GM19239 (cell line): ENCODE results near the gene PPP6R3.
A peak's percentile ranks its signal among the peaks of the same experiment; 100 is the strongest.

Source experiments
- DNase-seq: peaks from one replicate; pipeline ENCODE4 v3.0.0; 2011; ENCODE audit warnings: low spot score; ENCODE audit not compliant: insufficient read length
- FAIRE-seq: peaks from 2 replicates; lab custom pipeline; 2011; peaks lifted over from hg19 to GRCh38; lab: Jason Lieb, UNC

PPP6R3 gene

DNA sequence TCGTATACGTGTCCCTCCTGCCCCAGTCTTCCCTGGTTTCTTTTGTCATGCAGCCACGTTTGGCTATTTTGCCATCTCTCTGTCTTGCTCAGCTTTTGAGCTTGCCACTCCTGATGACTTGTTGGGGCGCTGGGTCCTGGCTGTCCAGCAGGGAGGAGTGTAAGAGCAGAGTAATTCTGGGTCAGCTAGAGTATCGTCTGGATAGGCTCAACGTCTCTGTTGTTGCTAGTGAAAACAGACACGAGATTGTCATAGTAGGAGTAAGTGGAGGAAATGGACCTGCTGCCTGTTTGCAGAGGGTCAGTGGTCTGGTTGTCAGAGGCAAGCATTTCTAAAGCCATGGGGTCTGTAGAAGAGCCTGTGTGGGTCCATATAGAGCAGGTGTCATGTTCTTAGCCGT, 83.0 kb downstream of the PPP6R3 start:
- DNase-seq (no peak), FAIRE-seq (no peak)

DNA sequence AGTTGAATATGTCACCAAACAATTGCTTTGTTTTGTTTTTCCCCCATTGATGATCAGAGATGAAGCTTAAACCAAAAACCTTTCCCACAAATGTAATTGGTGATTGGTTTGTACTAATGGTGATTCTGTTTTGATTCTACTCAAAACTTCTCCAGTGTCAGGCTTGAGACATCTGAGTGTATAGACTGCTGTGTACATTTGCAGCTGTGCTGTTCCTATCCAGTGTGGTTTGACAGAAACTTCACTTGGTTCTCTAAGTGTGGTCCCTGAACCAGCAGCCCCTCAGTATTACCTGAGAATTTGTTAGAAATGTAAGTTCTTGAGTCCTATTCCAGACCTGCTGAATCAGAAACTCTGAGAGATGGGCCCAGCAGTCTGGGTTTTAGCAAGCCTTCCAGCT, 84.8 kb downstream of the PPP6R3 start:
- FAIRE-seq, result no peak
- no peak for DNase-seq

DNA sequence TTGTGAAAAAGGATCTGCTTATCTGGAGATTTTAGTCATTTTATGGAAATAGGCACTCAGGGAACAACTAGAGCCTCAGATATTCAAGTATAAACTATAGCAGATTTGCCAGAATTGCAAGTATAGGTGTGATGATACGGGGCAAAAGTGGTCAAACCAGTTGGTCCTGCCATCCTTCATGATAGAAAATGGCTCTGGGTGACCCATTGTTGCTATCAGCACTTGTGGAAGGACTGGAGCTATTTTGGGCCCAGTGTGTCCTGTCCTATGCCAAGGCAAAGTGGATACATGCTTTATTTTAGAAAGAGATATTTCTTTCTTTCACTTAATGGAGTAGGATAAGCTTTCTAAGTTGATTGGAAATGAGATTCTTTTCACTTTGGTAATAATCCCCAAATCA, 85.2 kb downstream of the PPP6R3 start:
- FAIRE-seq, result no peak
- no peak for DNase-seq

DNA sequence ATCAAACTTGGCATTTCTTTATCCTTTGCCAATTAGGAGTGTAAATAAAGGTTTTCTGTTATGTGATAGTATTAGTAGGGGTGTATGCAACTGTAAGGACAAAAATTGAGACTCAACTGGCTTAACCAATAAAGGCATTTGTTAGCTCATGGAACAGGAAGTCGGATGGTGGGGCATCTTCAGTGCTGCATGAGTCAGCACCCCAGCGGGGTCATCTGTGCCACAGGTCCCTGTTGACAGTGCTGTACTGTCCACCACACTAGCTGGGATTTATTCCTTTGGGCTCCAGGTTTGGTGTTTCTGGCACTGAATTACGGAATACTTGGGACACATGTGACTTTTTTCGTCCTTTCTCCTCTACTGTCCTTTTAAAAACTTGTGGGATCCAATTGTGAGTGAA, 86.0 kb downstream of the PPP6R3 start:
- DNase-seq, result no peak
- FAIRE-seq, result no peak

DNA sequence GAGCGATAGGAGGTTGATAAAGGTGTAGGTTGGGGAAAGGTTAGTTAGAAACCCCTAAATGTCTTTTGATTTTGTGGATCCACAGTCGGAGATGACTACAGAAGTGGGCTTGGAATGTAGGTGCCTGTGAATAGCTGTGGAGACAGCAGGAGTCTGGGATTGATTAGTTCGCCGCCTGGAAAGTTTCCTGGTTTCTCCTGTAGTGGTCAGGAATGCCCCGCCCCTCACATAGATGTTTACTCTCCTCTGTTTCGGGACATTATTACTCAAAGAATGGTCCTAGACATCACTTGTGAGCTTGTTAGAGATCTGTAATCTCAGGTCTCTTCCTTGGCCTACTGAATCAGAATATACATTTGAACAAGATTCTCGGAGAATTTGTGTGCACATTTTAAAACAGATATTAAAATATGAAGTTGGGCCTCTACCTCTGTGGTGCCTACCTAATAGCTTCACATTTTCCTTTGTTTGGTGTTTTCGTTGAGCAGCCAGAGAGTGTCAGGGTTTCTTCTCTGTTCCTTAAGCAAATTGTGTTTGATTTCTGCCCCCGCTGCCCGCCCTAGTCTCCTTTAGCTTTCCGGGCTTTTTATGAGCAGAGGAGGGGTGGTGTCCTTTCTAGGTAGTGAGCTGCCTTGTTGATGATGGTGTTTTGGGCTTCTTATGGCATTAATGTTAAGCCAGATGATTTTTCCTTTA, 89.4 kb downstream of the PPP6R3 start:
- FAIRE-seq (no peak), DNase-seq (no peak)

DNA sequence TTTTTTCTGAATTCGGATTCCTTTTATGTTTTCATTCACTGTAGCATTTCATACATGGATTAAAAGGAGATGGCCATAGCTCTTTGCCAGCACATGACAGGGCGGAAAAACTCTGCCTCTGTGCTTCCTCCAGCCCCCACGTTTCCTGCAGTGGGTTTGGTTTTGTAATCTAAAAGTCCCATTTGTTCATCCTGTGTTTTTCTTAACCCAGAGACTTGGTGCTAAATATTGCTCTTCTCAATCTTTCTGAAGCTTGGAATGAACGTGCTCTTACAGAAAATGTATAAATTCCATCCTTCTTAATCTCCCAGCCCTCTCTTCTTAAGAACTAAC, 89.9 kb downstream of the PPP6R3 start:
- FAIRE-seq (no peak), DNase-seq (no peak)

DNA sequence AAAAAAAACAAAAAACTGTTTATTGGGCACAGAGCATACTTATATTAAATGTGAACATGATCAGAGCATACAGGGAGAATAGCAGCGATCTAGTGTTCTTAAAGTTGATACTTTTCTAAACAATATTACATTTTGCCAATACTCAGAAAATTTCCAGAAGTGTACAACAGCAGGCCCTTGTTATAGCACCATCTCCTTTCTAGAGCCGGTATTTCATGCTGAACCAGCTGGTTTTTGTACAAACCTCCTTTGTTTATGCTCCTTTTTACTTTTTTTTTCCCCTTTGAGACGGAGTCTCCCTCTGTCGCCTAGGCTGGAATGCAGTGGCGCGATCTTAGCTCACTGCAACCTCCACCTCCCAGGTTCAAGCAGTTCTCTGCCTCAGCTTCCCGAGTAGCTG, 90.7 kb downstream of the PPP6R3 start:
- FAIRE-seq (no peak), DNase-seq (no peak)

DNA sequence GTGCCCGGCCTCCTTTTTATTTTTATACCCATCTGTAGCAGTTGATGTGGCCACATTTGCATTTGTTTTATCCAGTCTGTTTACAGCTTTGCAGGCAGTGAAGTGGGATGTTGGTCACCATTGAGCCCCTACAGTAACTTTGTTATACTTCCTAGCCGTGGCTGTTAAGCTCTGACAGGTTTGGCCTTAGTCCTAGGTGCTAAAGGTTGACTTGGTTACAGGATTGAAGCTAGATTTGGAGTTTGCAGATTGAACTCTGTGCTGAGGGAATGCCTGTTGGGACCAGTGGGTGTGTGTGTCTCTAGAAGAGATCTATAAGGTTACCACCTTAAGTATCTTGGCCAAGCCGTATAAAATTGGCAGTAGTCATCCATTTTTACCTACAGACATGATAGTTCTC, 91.2 kb downstream of the PPP6R3 start:
- FAIRE-seq, result no peak
- no peak for DNase-seq

DNA sequence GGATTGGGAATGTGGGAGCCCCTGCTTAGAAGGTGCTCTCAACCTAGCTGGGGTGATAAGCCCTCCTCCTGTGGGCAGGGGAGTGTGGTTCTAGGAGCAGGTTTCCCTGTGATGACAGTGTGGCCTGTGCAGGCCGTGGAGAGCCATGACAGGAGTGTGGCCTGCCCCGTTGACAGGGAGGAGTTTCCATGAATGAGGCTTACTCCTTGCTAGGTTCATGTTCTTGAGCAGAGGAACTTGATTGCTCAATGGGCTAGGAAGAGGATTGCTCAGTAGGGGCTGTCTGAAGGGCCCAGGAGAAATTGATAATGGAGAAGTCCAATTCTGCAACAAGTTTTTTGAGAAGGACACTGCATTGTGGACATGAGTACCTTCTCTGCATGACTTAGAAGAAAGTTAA, 92.0 kb downstream of the PPP6R3 start:
- no peak for FAIRE-seq
- DNase-seq, result no peak

DNA sequence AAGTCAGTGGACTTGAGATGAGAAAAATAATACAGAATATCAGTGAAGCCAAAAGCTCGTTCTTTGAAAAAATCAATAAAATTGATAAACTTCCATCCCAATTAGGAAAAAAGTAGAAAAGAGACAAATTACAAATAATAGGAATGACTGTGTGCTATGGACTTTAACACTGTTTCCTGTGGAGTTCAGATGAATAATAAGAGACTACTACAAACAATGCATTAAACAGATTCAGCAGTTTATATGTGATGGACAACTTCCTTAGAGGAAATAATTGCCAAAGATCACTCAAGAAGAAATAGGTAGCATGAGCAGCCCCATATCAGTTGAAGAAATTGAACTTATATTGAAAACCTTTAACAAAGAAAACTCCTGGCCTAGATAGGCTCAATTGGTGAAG, 99.7 kb downstream of the PPP6R3 start:
- DNase-seq, result no peak
- peak; percentile 70 for FAIRE-seq

DNA sequence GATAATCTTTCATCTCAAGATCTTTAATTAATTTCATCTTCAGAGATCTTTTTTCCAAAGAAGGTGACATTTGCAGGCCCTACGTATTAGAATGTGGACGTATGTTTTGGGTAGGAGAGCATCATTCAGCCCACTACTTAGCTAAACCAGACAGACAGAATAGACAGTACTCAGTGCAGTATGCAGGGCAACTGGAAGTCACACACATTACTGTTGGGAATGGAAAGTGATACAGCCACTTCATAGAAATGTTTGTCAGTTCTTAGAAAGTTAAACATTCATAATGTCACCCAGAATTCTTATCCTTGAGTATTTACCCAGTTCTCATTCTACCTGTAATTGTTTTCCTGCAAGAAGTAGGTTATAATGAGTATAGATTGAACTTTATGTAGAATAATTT, 102.9 kb downstream of the PPP6R3 start:
- no peak for DNase-seq
- no peak for FAIRE-seq

DNA sequence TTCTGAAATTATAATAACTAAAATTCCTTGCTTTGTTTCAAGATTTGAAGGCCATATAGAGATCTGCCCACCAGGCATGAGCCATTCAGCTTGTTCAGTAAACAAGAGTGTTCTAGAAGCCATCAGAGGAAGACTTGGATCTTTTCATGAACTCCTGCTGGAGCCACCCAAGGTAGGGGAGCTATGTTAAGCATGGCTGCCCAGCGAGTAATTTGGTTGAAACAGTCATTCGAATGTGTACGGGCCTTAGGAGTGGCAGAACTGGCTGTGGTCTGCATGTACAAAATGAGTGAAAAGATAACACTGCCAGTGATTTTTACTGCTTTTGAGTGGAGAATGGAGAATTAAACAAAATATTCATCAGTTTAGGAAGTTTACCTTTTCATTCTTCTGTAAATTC, 103.7 kb downstream of the PPP6R3 start:
- DNase-seq (no peak), FAIRE-seq (no peak)

DNA sequence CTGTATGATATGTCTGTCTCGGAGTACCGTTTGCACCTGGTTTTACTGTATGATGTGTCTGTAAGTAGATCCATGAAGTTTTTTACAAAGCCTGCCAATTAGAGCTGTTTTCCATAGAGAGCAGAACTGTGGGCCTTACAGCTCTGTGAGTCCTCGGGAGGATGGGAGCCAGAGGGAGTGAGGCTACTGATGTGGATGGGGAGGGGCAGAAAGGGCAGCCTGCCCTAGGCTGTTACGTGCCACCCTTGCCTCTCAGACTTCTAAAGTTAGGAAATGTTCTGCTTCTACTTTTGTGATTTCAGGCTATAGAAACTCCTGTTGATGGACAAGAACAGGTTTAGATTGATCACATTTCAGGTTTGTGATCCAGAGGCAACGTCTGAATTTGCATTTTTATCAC, 105.2 kb downstream of the PPP6R3 start:
- no peak for FAIRE-seq
- DNase-seq, result no peak

DNA sequence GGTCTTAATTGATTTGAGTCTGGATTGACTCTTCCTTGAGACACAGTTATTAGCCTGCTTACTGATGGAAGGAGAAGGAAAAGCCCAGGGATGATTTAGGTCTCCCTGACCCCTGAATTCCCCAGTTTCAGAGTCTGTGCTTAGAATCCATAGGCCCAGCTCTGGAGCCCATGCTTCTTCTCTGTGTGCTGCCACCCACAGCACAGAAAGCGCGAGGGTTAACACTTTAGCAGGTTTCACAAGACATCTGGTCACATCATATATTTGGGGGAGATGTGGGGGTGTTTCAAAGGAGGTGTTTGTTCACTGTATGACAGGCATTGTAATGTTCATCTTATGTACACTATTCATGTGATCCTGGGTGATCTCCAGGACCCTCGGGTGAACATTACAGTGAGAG, 107.0 kb downstream of the PPP6R3 start:
- DNase-seq (no peak), FAIRE-seq (no peak)

DNA sequence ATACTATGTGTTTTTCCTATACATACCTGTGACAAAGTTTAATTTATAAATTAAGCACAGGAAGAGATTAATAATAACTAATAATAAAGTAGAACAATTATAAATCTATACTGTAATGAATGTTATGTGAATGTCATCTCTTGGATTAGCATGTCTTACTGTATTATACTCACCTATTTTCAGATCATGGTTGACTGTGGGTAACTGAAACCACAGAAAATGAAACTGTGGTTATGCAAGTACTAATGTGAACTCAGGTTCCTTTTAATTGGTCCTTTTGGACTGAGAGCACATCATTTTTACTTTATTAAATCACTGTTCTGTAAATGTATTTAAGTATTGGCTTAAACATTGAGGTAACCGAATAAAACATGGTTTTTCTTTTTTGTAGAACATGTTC, 108.8 kb downstream of the PPP6R3 start:
- DNase-seq, result no peak

DNA sequence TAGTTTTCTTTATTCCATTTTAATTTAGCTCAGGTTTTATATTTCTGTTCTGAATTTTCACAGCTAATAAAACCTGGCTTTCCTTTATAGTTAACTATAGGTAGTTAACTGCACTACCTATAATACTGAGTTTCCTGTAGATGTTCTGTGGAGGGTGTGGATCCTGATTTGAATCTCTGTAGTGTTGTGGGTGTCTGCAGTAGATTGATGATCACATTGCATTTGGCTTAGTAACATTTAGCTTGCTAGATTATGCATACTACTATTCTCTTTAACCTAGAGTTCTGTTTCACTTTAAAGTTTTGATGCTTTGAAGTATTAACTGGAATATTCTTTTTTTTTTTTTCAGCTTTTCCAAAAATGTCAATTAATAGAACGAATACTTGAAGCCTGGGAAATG, 110.1 kb downstream of the PPP6R3 start:
- DNase-seq (no peak), FAIRE-seq (no peak)

More for the DNA sequence above, 108.8 kb downstream of the PPP6R3 start:
- no peak for FAIRE-seq

DNA sequence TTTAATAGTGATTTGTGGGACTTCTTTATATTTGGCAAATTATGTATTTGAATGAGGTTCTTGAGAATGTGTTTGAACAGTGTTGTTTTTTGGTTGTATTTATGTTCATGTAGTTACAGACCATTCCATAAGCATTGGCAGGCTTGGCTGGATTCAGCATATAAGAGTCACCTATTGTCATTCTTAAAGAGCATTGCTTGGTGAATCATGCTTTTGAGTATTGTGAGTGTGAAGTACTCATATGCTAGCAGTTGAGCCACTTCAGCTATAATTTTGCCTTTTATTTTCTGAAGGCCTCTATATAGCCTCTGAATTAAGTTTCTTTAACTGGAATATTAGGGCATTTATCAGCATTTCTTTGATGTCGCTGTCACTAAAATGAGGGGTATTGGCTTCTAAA, 113.8 kb downstream of the PPP6R3 start:
- DNase-seq (no peak), FAIRE-seq (no peak)

DNA sequence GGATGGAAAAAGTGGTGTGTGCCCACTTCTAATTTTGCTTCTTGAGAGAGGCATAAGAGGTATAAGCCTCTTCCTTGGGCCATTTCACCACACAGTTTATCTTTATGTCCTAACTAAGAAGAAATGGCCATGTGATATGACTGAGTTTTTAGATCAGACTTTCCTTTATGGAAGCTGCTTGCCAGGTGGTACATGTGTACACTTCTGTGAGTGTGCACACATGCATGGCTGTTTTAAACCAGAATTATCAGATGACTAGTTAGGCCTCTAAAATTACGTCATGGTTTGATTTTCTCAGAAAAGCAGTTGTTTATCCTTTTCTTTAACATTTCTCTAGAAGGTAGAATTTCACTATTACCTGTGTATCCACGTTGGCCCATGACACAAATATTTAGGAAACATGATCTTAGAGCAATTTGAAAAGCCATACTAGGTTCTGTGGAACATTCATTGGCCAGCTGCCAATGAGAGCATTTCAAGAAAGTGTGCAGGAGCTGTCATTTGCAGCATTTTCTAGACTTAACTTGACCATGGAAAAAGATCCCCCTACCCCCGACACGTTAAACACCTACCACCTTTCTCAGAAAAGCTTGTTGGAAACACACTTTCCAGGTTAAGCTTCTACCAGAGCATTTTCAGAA, 114.6 kb downstream of the PPP6R3 start:
- no peak for FAIRE-seq
- no peak for DNase-seq

DNA sequence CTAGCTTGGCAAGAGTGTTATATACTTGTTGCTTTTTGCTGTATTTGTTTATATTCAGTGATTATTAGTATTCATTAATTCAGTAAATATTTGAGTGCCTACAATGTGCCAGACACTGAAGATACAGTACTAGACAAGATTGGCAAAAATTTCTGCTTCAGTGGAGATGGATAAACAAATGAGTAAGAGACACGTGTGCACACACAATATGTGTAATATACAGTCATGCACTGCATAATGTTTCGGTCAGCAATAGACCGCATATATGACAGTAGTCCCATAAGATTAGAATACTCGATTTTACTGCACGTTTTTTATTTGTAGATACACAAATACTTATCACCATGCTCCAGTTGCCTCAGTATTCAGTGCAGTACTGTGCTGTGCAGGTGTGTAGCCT, 118.9 kb downstream of the PPP6R3 start:
- FAIRE-seq (no peak), DNase-seq (no peak)

DNA sequence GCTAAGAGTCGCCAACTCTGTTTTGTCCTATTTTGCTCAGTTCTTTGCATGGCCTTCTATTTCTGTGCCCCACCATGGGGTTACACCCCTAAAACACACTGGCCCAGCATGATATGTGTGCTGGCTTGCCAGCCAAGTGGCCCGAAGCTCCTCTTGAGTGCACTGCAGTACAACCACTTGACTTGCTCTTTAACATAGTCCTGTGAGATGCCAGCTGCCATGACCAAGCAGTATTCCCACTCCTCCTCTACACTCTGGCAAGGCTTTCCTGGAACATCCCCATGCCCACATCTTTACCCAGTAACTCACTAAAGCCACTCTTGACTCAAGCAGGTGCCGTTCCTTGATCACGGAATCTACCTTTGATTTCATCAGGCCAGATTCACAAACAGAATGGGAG, 120.9 kb downstream of the PPP6R3 start:
- no peak for DNase-seq
- no peak for FAIRE-seq

DNA sequence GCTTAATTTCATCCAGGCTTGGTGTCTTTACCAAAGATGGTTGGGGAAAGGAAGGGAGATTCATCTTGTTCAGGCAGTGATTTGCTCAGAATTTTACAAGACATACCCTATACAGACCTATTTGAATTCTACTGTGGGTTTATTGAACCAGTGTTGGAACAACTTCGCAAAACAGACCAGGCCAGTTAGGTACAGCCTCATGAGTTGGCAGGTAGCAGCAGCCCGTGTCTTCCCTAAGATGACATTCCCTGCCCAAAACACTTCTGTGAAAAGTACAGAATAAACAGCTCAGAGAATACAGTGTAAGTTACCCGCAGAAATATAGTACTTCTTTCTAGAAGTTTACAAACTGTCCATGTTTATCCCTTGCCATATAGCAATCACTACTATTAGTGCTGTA, 121.3 kb downstream of the PPP6R3 start:
- FAIRE-seq, result no peak

DNA sequence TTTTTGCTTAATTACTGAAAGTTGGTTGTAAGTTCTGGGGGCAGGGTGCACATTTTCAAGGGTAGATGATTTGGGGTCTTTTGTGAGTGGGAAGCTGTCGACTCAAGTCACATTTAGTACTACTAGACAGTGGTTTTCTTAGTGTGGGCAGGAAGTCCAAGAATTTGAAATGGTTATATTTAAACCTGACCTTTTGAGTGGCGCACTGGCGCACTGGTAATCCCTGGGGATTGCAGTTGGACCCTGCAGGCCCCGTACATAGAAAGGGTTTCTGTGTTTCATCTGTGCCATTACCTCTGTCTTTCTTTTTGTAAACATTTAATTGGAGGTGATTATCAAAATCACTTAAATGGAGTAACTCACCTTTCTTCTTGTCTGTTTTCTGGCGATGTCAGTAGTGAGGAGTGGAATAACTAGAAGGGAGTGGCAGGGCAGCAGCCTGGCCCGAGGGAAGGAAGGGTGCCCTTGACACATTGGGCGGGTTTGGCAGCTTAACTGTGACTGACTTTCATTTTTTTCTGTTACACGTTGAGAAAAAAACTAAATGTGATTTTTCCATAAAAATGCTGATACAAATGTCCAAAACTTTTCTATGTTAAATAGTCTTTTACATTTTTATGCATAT, 122.0 kb downstream of the PPP6R3 start:
- DNase-seq (no peak), FAIRE-seq (no peak)

More for the DNA sequence above, 121.3 kb downstream of the PPP6R3 start:
- no peak for DNase-seq
